GM21423 (cell line): ENCODE measurements around the gene TBC1D1.
A peak's percentile ranks its signal among the peaks of the same experiment; 100 is the strongest.

Experiments used
- ATAC-seq: cut with Tn5 transposase; IDR thresholded peaks from one replicate; pipeline ENCODE4 v1.9.1; 2021; ENCODE audit warnings: mild to moderate bottlenecking, moderate library complexity; ENCODE audit not compliant: unreplicated experiment

The TBC1D1 gene

GRCh38 chr4:38095691-38096090, 204.8 kb downstream of the TBC1D1 start:
- no peak for ATAC-seq

GRCh38 chr4:38097818-38098217, 206.9 kb downstream of the TBC1D1 start:
- no peak for ATAC-seq

- no peak for ATAC-seq
These were observed 208.2 kb downstream of the TBC1D1 start for GRCh38 chr4:38099020-38099600.

GRCh38 chr4:38099908-38100407, 209.1 kb downstream of the TBC1D1 start:
- ATAC-seq: no peak

GRCh38 chr4:38100474-38101255, 209.8 kb downstream of the TBC1D1 start:
- no peak for ATAC-seq

- ATAC-seq: no peak
These were observed 210.7 kb downstream of the TBC1D1 start for GRCh38 chr4:38101563-38101962.

GRCh38 chr4:38102957-38103588, 212.2 kb downstream of the TBC1D1 start:
- ATAC-seq: no peak

- ATAC-seq: peak; percentile 80
These were observed 214.8 kb downstream of the TBC1D1 start for GRCh38 chr4:38105475-38106220.

- ATAC-seq: no peak
These were observed 215.4 kb downstream of the TBC1D1 start for GRCh38 chr4:38106311-38106710.

- no peak for ATAC-seq
These were observed 216.1 kb downstream of the TBC1D1 start for GRCh38 chr4:38106886-38107514.

GRCh38 chr4:38107818-38108217, 216.9 kb downstream of the TBC1D1 start:
- no peak for ATAC-seq

GRCh38 chr4:38109370-38109769, 218.5 kb downstream of the TBC1D1 start:
- ATAC-seq: no peak

- ATAC-seq: no peak
These were observed 219.0 kb downstream of the TBC1D1 start for GRCh38 chr4:38109896-38110295.

- no peak for ATAC-seq
These were observed 220.1 kb downstream of the TBC1D1 start for GRCh38 chr4:38111024-38111423.

- no peak for ATAC-seq
These were observed 220.8 kb downstream of the TBC1D1 start for GRCh38 chr4:38111717-38112116.

GRCh38 chr4:38113132-38113531, 222.2 kb downstream of the TBC1D1 start:
- ATAC-seq: no peak

GRCh38 chr4:38113551-38113950, 222.7 kb downstream of the TBC1D1 start:
- no peak for ATAC-seq

- ATAC-seq: no peak
These were observed 223.7 kb downstream of the TBC1D1 start for GRCh38 chr4:38114386-38115150.

- no peak for ATAC-seq
These were observed 224.7 kb downstream of the TBC1D1 start for GRCh38 chr4:38115601-38116000.

GRCh38 chr4:38117591-38117990, 226.7 kb downstream of the TBC1D1 start:
- no peak for ATAC-seq
